SKM-1 (cell line): ENCODE data around the gene HUWE1.
"Not testable (repeated sequence)": the region's sequence is repeated elsewhere in the genome, so short reads cannot be mapped to it uniquely, and the experiment has no call there.

ENCODE experiments used
- DNase-seq: peaks from one replicate; lab custom pipeline; 2025; ENCODE audit not compliant: unreplicated experiment; lab: John Stamatoyannopoulos, UW

Gene HUWE1

GRCh38 chrX:53538781-53539180 is 147.7 kb downstream of the HUWE1 start:
- DNase-seq, result no peak

- DNase-seq, result not testable (repeated sequence)
These were observed 155.1 kb downstream of the HUWE1 start for GRCh38 chrX:53531255-53531966.

- no peak for DNase-seq
These were observed 159.5 kb downstream of the HUWE1 start for GRCh38 chrX:53526999-53527398.

- no peak for DNase-seq
These were observed 175.2 kb downstream of the HUWE1 start for GRCh38 chrX:53511322-53511721.

- not testable (repeated sequence) for DNase-seq
These were observed 182.5 kb downstream of the HUWE1 start for GRCh38 chrX:53504035-53504434.

- DNase-seq, result peak; percentile 2
These were observed 192.1 kb downstream of the HUWE1 start for GRCh38 chrX:53494436-53494835.

GRCh38 chrX:53486285-53486684 is 200.2 kb downstream of the HUWE1 start:
- no peak for DNase-seq

- DNase-seq, result no peak
These were observed 202.6 kb downstream of the HUWE1 start for GRCh38 chrX:53483838-53484405.

GRCh38 chrX:53483416-53483815 is 203.1 kb downstream of the HUWE1 start:
- DNase-seq, result no peak
